ENCODE results near the gene CHST8.
"Not testable (repeated sequence)": the region's sequence is repeated elsewhere in the genome, so short reads cannot be mapped to it uniquely, and the experiment has no call there.

CHST8 gene

DNA sequence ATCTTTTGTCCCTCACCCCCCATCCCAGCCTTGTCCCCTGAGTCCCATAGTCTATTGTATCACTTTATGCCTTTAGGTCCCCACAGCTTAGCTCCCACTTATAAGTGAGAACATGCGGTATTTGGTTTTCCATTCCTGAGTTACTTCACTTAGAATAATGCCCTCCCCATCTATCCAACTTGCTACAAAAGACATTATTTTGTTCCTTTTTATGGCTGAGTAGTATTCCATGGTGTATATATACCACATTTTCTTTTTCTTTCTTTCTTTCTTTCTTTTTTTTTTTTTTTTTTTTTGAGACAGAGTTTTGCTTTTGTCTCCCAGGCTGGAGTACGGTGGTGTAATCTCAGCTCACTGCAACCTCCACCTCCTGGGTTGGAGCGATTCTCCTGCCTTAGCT, 73.8 kb downstream of the CHST8 start:
- DNase-seq: not testable (repeated sequence)

DNA sequence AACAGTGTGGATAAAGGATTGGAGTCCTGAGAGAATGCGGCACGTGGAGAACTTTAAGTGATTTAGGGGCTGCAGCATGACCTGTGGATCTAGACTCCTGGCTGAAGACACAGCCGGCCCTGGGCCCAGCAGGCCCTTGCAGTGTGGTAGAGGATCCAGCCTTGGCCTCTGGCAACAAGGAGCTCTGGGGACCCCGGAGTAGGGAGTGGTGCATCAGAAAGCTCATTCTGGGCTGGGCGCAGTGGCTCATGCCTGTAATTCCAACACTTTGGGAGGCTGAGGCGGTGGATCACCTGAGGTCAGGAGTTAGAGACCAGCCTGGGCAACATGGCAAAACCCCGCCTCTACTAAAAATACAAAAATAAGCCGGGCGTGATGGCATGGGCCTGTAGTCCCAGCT, 76.0 kb downstream of the CHST8 start:
- DNase-seq: no peak

DNA sequence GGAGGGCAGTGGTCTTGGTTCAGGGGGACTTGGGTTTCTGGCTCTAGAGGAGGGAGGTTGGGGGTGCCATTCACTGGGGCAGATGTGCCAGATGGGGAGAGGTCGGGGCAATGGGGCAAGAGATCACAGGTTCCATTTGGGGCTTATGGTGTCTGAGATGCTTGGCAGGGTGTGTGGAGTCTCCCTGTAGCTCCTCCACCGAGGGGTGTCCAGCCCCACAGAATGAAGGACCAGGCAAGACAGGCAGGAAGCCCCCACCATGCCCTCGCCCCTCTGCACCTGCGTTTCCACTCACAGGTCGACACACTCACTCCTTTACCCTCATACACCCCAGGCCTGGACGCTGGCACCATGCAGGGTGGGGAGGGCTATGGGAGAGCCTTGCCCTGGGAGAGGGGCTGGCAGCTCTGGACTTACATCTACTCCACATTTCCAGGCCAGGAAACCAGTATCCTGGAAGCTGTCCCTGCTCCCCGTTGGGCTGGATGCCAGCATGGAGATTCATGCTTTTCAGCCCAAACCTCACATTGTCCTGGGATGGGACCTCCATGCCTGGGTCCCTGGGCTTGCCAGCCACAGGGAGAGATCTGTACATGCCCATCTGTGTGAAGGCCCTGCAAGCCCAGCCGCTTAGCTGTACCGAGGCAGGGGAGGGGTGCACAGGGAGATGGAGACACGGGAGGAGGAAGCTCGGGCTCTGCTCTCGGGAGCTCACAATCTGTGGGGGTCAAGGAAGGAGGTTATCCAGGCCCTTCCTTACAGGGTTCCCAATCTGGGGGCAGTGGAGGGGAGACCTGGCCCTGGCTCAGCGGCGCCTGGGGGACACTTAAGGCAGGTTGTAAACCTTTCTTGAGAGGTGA, 77.1 kb downstream of the CHST8 start:
- no peak for DNase-seq

DNA sequence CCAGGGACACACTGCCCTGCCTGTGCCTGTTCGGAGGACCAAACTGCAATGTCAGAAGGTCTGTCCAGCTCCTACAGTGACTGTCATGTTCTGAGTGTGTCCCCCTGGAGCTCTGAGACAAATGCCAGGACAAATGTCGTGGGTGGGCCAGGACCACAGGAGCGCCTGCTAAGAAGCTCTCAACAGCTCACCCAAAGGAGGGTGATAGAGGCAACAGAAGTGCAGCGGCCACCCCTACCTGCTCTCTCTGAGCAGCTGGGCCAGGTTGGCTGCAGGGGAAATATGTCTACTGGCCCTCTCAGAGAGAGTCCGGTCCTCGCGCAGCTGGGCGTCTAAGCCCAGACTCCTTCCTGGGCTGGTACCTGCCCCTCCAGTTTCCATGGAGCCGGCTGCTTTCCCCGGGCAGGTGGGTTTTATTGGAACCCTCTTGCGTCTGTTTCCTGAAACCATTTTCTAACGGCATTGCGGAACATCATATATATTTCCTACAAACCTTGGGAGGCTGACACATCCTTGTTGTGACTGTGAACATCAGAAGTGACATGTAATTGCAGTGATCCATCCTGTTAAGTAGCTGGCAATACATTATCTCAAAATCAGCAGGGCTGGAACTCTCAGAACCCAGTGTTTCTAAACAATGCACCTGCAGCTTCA, 78.1 kb downstream of the CHST8 start:
- DNase-seq: no peak

DNA sequence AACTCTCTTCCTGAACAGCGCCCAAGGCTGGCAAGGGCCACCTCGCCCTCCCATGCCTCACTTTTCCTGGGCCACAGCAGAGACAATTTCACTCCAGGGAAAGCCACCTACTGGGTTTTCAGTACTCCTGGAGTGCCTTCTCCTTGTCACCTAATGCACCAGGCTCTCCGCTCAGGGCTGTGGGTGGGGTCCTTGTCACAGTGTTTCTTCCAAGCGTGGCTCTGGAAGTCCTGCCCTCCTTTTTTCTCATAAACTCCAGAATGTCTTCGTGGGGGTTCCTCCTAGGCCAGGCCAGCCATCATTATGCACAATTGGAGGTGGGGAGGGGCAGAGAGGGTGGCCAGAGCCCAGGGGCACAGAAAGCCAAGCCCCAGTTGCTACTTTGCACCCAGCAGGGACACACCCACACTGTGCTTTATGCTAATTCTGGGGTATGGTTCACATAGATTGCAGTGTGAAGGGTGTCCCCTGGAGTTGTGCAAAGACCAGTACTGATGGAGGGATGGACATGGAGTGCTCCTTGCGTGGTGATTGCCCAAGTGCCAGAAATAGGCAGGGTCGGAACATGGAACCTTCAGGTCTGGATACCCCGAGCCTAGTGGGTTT, 78.8 kb downstream of the CHST8 start:
- DNase-seq: no peak

DNA sequence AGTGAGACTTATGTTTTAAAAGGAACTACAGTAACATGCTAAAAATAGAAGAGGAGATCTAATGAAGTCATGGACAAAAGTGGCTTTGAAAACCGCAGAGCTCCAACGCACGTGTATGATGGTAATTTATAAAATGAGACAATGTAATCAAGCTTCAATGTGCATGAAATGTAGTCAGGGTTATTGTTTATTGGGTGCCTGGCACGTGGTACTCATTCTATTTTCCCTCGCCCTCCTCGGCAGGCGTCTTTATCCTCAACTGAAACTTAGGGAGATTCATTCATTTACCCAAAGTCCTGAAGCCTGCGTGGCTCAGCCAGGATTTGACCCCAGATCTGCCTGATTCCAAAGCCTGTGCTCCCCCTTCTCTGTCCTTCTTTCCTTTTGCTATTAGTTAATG, 79.8 kb downstream of the CHST8 start:
- DNase-seq: no peak

DNA sequence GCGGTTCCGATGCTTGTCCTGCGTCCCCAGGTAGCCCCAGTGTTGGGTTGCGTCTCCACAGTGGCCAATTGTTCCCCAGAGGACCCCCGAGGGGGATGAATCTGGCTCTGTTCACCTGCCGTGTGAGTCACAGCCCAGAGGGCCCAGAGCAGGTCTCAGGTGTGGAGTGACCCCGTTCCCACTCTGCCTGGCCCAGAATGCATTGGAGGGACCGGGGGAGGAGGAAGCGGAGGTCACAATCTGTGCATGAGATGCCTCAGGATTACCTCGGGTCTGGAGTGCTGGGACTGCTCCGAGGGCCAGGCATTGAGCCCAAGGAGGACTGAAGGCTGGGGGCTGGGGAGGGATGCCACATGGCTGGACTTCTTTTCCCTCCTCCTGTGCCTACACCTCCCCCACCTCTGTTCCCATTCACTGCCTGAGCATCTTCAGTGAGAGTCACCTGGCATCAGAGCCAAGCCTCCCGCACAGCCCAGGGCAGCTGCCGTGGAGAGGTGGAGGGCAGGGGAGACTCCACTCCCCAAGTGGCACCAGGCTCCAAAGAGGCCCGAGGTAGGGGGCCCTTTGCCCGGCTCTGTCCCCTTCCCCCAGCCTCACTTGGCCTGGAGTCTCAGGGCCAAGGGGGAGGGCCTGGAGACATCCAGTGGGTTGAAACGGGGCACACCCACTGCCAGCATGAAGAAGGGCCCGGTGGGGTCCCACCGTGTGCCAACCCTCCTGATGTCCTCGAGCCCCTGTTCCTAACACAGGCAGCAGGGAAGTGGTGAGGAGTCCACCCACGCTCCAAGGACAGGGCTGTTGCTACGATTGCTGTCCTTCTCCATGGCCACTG, 81.1 kb downstream of the CHST8 start:
- no peak for DNase-seq

DNA sequence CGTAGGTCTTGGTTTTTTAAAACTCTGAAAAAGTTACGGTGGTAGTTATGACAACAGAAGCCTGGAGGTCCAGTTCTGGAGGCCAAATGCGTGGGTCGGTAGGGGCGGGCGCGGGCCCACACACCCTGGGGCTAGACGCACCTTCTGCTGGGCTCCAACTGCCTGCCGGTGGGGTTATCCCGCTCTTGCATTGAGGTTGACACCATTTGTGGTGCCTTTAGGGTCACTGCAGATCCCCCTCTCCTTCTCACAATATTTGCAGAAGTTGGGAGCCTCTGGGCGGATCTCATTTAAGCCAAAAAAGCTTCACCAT, 81.6 kb downstream of the CHST8 start:
- DNase-seq: no peak

DNA sequence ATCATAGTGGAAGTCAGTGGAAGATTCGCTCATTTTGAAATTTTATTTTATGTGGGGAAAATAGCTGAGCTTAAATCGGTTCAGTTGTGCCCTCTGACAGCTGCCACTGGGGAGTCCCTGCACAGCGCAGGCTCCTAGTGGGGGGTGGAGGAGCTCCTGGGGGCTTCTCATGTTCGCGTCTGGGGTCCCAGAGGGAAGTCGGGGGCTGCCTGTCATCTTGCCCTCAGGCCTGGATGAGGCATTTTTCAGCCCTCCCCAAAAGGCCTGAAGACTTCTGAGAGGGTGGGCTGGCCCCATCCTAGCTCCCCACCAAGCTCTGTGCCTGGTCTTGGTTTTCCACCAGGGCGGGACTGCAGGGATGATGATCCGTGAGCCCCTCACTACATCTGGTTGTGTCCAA, 82.1 kb downstream of the CHST8 start:
- no peak for DNase-seq

DNA sequence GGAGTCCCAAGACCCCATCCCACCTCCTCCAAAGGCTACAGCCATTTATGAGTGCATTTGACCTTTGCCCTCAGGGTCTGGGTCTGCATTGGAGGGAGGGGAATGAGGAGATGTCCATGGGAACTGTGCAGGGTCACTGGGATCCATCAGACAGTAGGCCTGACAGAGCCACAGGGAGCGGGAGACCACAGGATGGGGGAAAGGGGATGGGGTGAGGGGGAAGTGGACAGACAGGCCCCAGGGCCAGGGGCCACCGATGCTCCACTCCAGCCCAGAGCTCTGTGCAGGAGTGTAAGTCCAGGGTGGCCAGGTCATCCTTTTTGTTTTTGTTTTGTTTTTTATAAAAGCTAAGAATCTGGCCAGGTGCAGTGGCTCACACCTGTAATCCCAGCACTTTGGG, 82.5 kb downstream of the CHST8 start:
- no peak for DNase-seq

DNA sequence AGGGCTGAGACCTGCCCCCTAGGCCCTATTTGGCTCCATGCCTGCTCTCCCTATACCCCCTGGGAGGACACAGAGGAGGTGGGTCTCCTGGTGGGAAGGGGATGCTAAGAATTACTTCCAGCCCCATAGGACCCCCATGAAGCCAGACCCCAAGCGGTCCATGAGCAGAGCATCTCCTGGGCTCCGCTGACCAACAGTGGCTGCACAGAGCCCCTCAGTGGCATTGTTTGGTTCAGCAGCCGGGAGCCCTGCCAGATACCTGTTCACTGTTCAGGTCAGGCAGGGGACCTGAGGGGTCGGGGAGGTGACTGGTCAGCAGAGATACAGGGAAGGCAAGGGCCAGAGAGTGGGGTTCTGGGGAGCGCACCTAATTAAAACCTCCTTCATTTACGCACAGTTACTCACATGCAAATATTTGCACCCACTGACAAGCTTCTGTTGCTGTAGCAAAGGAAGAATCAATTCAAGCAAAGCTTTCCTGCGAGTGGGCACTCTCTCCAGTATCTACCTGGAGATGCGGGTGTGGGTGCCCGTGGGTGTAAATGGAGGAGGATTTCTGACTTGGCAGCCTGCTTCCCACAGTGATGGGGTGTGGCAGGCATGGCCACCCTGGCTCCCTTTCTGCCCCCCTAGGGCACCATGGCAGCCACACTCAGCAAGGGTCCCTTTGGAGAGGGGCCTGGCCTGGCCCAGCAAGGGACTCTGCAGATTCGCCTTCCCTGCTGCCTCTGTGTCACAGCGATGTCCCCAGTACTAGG, 83.5 kb downstream of the CHST8 start:
- no peak for DNase-seq

DNA sequence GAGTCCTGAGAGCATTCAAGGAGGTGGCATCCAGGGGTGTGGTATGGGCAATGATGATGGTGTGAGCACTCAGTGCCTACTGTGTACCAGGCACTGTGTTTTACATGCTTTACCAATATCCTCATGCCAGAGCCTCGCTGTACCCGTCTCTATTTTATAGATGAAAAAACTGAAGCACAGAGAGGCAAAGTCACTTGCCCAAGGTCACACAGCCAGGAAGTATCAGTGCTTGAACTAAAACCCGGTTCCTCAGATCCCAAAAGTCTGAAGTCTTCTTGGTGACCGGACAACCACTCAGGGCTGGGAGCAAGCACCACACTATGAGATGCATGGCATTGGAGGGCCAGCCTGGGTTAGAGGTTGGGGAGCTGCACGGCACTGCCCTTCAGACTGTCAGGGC, 84.1 kb downstream of the CHST8 start:
- DNase-seq: no peak

DNA sequence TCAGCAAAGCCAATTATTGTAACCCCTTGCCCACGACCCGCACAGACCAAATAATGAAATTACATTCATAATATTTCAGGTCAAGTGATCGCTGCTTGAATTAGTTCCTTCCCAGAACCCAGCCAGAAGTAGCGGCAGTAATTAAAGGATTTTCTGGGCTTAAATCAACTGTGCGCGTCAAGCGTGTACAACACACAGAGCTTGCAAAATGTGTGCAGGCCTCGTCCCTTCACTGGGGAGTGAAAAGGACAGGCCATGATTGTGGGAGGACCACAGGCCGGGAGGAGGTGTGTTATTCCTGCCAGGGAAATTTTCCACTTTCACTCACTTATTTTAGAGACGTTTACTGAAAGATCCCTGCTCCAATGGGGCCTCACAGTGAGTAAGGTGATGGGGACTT, 84.9 kb downstream of the CHST8 start:
- DNase-seq: no peak

DNA sequence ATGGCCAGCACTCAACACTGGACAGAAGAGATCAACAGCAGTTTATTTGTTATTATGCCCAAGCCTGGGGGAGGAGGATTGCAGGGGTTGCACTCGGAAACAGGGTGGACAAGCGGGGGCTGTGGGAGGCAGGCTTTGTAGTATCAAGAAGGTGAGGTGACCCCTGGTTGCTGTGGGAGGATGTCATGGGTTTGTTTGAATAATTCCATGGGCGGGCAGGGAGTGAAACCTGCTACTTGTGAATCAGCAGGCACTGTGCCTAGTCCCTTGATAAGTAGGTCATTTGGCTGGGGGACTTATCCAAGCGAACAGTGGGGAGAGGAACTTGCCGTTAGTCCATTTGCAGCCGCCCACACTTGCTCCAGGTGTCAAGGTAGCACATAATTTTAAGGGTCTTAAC, 90.5 kb downstream of the CHST8 start:
- no peak for DNase-seq

DNA sequence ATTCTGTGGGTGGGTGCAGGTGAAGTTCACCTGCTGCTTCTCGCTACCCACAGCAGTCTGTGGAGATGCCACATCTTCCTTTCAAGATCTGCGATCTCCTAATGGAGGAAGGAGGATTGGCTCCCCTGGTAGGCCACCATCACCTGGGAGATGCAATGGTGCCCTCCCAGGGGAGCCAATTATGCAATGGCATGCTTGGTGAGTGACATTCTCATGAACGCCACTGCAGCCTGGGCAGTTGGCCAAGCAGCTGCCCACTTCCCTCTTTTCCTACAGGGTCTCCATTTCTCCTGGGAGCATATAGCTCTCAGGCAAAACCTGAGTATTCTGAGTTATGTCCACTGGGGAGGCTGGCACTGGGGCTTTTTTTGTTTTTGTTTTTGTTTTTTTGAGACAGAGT, 91.4 kb downstream of the CHST8 start:
- no peak for DNase-seq

DNA sequence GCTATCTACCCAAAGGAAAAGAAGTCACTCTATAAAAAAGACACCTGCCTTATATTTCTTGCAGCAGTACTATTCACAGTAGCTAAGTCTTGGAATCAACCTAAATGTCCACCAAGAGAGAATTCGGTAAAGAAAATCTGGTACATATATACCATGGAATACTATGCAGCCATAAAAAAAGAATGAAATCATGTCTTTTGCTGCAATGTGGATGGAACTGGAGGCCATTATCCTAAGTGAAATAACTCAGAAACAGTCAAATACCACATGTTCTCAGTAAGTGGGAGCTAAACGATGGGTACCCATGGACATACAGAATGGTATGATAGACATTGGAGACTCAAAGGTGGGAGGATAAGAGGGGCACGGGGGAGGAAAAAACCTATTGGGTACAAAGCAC, 92.4 kb downstream of the CHST8 start:
- DNase-seq: no peak

DNA sequence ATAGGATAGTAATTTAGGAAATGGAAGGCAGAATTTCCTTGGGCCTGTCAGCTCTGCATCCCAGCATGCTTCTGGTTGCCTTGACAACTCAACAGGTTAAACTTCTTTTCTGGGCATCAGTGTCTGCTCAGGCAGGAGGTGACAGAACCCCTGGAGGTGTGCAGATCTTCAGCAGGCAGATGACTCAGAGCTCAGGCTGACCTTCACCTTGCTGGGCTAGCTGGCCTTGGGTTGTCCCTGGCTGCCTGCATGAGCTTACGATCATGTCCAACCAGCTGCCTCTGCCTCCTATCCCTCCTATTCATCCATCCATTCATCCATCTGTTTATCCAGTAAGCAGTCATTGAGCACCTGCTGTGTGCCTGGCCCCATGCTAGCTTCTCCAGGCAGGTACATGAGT, 93.7 kb downstream of the CHST8 start:
- no peak for DNase-seq

DNA sequence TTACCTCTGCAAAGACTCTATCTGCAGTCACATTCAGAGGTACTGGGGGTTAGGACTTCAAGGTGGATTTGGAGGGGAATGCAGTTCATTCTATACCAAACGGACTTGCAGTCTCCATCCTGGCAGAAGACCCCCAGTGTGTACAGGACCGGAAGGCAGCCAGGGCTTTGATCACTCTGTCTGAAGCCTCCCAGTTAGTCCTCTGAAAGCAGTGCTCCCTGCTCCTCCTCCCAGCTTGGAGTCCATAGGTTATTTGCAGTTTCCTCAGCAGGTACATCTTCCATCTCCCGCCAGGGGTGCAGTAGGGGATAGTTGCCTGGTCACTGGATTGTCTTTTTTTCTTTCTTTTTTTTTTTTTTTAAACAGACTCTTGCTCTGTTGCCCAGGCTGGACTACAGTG, 96.1 kb downstream of the CHST8 start:
- DNase-seq: no peak

DNA sequence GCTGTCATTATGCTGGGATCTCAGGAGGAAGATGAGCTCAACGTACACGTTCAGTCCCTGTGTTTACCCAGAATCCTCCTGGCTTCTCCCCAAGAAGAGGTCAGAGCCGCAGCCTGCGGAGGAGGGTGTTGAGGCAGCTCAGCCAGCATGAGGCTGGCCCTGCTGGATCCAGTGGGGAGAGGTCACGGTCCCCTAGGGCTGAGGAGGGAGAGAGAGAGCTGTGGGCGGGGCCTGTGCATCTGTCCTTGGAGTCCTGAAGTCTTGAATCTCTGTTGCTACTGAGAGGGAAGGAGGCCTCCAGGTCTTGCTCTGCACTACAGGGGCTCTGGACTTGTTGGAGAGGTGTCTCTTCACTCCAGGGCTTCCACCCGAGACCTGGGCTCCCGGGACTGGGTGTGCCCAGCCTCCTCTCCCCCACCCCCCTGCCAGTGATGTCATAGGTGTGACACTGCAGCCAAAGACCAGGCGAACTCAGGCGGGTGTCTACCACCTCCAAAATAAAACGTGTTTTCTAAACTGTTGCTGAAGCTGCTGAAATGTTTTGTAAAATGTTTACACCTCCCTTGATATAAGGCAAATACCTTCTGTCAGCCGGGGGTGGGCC, 97.0 kb downstream of the CHST8 start:
- no peak for DNase-seq

DNA sequence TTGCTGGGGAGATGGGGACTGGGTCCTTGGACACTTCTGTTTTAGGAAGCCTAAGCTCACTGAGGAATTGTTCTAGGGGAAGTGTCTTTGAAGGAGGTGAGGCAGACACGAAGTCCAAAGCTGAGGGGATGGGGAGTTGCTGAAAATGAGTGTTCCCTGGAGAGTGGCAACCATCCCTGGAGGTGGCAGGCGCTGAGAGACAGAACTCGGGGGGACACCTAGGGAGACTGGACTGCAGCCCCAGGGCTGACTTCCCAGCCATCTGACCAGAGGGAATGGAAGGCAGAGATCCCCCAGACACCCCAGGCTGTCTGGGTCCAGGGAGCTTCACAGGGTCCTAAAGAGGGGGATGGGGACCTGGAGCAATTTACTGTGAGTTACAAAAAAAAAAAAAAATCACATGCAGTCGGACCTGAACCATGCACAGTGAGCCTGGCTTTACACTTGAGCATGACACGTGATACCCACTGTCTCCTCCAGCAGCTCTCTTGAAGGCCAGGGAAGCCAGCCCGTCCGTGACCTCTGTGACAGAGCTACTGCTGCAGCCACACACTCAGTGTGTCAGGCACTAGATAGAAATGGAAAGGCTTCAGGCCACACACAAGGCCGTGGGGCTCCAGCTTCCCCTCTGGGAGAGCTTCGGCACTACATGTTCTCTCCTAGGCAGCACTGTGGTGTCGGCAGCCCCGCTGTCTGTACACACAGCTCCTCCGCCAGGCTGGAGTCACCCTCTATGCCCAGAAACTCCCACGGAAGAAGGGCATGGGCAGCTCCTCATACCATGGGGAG, 97.8 kb downstream of the CHST8 start:
- no peak for DNase-seq

DNA sequence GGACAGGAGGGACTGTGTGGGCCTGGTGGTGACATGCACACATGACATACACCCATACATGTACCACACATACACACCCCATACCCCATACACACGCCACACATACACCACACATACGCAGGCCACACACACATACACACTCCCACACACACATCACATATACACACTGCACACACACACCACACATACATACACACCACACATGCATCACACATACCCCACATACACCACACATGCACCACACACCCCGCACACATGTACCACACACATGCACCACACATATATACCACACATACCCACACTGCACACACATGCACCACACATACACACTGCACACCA, 98.4 kb downstream of the CHST8 start:
- no peak for DNase-seq

Measured in NCI-H526 treated with DMSO at 0.1 percent for 48 hours (cell line).